Thyroid gland (tissue), 4 donors: ENCODE results near the gene SLC9A8.

ENCODE experiments used
- CTCF ChIP-seq, 6 experiments: fragments of 200-600 bp in 3 of 6; fragments of 450-650 bp in 3 of 6; sonication (generic) in 3 of 6; IDR thresholded peaks; one replicate each; pipeline ENCODE4 v1.5.1; 2016 to 2019; ENCODE audit warnings: antibody characterized with exemption in 6 of 6, mild to moderate bottlenecking in 2 of 6, inconsistent platforms in 1 of 6, moderate library complexity in 1 of 6
- POLR2A ChIP-seq, 2 donors: fragments of 450-650 bp; IDR thresholded peaks; one replicate each; pipeline ENCODE4 v1.6.1; 2017; ENCODE audit warnings: antibody characterized with exemption in 2 of 2, mild to moderate bottlenecking in 2 of 2, moderate library complexity in 1 of 2

- TF ChIP-seq POLR2A (IDR thresholded peaks at IDR 0.05) (no peak), CTCF (IDR thresholded peaks at IDR 0.05) (no peak)
Observed at GRCh38 chr20:49843139-49843538, 30.5 kb downstream of the SLC9A8 start.
